GM08714 (cell line): ENCODE results near the gene MCCC1.
A peak's percentile ranks its signal among the peaks of the same experiment; 100 is the strongest.
"Not testable (repeated sequence)": the region's sequence is repeated elsewhere in the genome, so short reads cannot be mapped to it uniquely, and the experiment has no call there.

Experiments
- H3K4me3 ChIP-seq: fragments of 200-500 bp; sonication (Bioruptor generic); 2 replicates; pipeline ENCODE4 v1.5.1; 2014; ENCODE audit warnings: mild to moderate bottlenecking, low read length, inconsistent platforms
- ZNF274 ChIP-seq: IDR thresholded peaks from 2 replicates; pipeline ENCODE4 v1.6.1; 2012; ENCODE audit warnings: mild to moderate bottlenecking, low read depth, low read length

MCCC1 gene

DNA sequence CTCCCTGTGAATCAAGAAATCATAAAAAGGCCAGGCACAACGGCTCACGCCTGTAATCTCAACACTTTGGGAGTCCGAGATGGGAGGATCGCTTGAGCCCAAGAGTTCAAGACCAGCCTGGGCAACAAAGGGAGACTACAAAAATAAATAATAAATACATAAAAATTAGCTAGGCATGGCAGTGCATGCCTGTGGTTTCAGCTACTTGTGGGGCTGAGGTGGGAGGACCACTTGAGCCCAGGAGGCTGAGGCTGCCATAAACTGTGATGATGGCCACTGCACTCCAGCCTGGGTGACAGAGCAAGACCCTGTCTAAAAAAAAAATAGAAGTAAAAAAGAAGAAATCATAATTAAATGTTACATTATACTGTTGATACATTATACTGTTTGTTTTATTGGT lies 91.0 kb downstream of the MCCC1 start:
- no peak overlapping the region for H3K4me3 ChIP-seq
- TF ChIP-seq ZNF274: no peak

DNA sequence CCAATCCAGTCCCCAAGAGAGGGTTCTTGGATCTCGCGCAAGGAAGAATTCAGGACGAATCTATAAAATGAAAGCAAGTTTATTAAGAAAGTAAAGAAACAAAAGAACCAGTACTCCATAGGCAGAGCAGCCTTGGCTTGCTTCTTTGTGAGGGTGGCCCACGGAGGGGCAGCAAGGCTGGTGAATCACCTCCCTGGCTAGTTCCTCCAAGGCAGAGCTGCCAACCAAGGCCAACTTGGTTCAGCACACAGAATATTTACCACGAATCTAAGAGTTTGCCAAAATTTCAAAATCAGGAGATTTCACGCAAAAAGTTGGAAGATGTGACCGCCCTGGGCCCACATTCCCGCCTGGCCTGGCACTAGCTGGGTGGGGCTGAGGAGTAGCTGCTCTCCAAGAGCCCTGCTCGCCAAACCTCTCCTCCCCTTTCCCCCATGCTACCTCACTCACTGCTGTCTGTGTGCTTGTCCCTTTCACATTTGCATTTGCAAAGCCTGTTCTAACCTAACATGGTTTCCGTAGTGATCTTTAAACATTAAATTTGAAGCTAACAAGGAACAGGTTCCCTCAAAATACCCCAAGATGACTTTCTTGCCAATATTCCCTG lies 92.8 kb downstream of the MCCC1 start:
- TF ChIP-seq ZNF274: no peak
- H3K4me3 ChIP-seq: no peak overlapping the region

GRCh38 chr3:182999767-183000166 lies 99.5 kb downstream of the MCCC1 start:
- H3K4me3 ChIP-seq: no peak overlapping the region
- no peak for TF ChIP-seq ZNF274

GRCh38 chr3:182993486-182994201 lies 105.7 kb downstream of the MCCC1 start:
- H3K4me3 ChIP-seq: not testable (repeated sequence)

GRCh38 chr3:182989566-182989965 lies 109.7 kb downstream of the MCCC1 start:
- no peak for TF ChIP-seq ZNF274

GRCh38 chr3:182986021-182986420 lies 113.3 kb downstream of the MCCC1 start:
- H3K4me3 ChIP-seq: no peak overlapping the region
- TF ChIP-seq ZNF274: no peak

More at GRCh38 chr3:182989566-182989965, 109.7 kb downstream of the MCCC1 start:
- no peak overlapping the region for H3K4me3 ChIP-seq

DNA sequence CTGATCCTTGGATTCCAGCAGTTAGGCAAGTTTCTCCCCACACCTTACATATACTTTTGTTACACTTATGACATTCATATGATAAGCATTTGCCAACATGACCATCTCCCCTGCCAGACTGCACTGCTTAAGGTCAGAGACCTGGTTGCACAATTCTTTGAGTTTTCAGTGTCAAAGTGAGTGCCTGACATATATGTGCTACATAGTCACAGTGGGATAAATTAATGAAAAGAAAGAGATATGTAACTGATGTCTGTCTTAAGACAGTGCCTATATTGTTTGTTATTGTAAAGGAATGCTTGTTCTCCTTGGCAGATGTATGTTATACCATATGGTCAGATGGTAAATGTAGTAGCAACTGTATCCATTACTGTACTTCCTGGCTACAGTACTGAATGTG lies 115.4 kb downstream of the MCCC1 start:
- no peak overlapping the region for H3K4me3 ChIP-seq
- TF ChIP-seq ZNF274: no peak

DNA sequence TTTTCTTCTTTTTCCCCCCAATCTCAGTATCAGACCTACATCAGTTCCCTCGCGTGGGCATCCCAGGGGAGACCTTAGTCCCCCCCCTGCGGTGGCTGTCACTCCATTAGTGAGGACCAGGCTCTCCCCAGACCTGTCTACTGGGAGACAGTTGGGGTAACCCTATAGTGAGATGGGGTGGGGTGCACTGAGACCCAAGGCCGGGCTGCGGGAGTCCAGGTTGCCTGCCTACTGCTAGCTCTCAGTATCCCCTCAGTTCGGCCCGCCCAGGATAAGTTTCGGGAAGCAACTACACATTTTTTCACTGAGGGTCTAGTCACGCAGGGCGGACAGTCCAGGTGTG lies 118.3 kb downstream of the MCCC1 start:
- peak overlapping the region; percentile 60; the same call in 1 of the 2 replicates for H3K4me3 ChIP-seq
- TF ChIP-seq ZNF274: no peak

- no peak for TF ChIP-seq ZNF274
- H3K4me3 ChIP-seq: peak within 1 kb of the TSS; percentile 95
Observed at GRCh38 chr3:182980204-182981037, 118.9 kb downstream of the MCCC1 start, which contains the start of gene DCUN1D1. Gene DCUN1D1 (minus strand): TSS chr3:182980538. CDS start chr3:182980489, 49 bp downstream.

DNA sequence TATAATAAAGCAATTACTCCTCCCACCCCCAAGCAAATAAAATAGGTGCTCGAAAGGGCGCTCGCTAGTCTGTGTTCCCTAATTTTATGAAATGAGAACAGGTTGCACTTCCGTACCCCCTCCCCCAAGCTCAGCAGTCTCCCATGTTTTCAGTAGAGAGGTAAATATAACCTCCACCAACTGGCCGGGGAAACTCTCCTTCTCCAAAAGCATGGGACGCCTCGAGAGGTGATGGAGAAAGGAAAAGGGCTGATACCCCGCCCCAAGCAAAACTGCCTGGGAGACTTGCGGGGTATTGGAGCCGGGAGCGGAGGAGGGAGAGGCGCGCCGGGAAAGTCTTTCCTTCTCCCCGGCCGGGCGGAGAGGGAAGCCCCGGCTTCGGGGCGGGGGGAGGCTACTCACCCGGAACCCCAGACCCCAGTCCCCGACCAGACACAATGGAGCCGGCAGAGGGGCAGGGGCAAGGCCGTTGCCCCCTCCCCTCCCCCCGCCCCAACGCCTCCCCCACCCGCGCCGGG lies 119.6 kb downstream of the MCCC1 start:
- peak overlapping the region; percentile 95 for H3K4me3 ChIP-seq
- no peak for TF ChIP-seq ZNF274

DNA sequence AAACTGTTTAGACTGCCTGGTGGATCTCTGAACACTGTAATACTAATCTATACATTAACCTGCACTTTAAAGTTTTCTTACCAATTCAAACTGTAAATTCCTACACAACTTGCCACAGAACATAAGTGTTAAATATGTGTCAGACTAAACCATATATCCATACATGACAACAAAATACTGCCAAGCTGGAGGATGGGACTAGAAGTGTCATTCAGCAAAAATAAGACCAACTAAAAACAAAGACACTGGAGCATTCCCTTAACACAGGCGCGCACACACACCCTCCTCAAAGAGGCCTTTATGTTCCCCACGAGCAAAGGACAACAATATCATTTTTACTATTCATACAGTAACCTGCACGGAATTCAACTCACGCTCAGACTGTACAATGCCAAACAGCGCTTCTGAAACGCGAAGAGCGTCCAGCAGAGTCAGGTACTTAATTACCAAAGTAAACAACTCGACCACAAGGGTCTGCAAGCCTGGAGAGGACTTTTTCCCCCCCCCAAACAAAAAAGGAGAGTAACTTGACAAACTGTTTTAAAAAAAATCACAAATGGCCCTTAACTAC lies 120.1 kb downstream of the MCCC1 start:
- peak overlapping the region; percentile 95 for H3K4me3 ChIP-seq
- TF ChIP-seq ZNF274: no peak

- TF ChIP-seq ZNF274: no peak
- H3K4me3 ChIP-seq: no peak overlapping the region; the same call in 1 of the 2 replicates
Observed at GRCh38 chr3:182978387-182978786, 120.9 kb downstream of the MCCC1 start.

- no peak for TF ChIP-seq ZNF274
- no peak overlapping the region for H3K4me3 ChIP-seq
Observed at GRCh38 chr3:182973047-182973446, 126.2 kb downstream of the MCCC1 start.

DNA sequence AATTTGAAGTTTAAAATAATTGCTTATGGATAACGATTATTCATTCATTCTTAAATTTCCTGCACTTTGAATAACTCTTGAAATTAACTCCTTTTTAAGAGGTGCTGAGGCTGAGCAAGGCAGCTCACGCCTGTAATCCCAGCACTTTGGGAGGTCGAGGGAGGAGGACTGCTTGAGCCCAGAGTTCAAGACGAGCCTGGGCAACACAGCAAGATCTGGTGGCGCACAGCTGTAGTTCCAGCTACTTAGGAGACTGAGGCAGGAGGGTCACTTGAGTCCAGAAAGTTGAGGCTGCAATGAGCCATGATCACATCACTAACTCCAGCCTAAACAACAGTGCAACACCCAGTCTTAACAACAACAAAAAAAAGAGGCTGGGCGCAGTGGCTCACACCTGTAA lies 126.9 kb downstream of the MCCC1 start:
- no peak overlapping the region for H3K4me3 ChIP-seq
- TF ChIP-seq ZNF274: no peak

DNA sequence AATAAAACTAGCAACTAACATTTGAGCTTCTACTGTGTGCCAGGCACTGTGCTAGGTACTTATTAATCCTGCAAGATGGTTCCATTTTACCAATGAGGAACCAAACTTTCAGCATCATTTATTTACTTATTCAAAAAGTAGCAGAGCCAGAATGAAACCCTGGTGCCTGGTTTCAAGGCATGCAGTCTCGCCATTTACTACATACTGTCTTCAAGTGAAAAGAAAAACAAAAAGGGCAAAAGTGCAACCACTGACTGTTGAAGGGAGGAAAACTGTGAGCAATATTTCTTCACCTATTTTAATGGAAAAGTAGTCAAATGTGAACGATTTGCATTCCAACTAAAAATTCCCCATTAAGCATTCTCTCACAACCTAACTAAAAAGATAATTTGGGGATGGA lies 127.7 kb downstream of the MCCC1 start:
- no peak overlapping the region for H3K4me3 ChIP-seq
- TF ChIP-seq ZNF274: no peak
